Mucosa of rectum (tissue), 2 donors: ENCODE results near the gene SERPIND1.
"Not testable (repeated sequence)": the region's sequence is repeated elsewhere in the genome, so short reads cannot be mapped to it uniquely, and the experiment has no call there.

ENCODE experiments used
- H3K27ac ChIP-seq, 2 donors: one replicate each; pipeline ENCODE4 v1.7.0; 2013; ENCODE audit warnings: inconsistent platforms in 2 of 2, low read depth in 2 of 2, low read length in 2 of 2
- H3K27me3 ChIP-seq, 2 donors: one replicate each; pipeline ENCODE4 v1.7.0; 2013; ENCODE audit warnings: low read length in 2 of 2; ENCODE audit not compliant: control insufficient read depth in 2 of 2, insufficient read depth in 2 of 2
- H3K36me3 ChIP-seq, 2 donors: one replicate each; pipeline ENCODE4 v1.7.0; 2013; ENCODE audit warnings: low read length in 2 of 2; ENCODE audit not compliant: control insufficient read depth in 2 of 2, insufficient read depth in 2 of 2
- H3K4me1 ChIP-seq, 2 donors: one replicate each; pipeline ENCODE4 v1.7.0; 2013; ENCODE audit warnings: low read length in 2 of 2, mild to moderate bottlenecking in 1 of 2; ENCODE audit not compliant: control insufficient read depth in 2 of 2, insufficient read depth in 2 of 2
- H3K4me3 ChIP-seq, 2 donors: one replicate each; pipeline ENCODE4 v1.7.0; 2013; ENCODE audit warnings: low read length in 2 of 2
- H3K9ac ChIP-seq, 2 donors: one replicate each; pipeline ENCODE4 v1.7.0; 2013; ENCODE audit warnings: low read length in 2 of 2, low read depth in 1 of 2, mild to moderate bottlenecking in 1 of 2
- H3K9me3 ChIP-seq, 2 donors: one replicate each; pipeline ENCODE4 v1.7.0; 2013; ENCODE audit warnings: low read length in 2 of 2; ENCODE audit not compliant: control insufficient read depth in 2 of 2
- donor health status: healthy.
- donor health status: Normal muscosa, but diverticular disease.

Gene SERPIND1

GRCh38 chr22:20815477-20816050, 41.7 kb downstream of the SERPIND1 start:
- Histone ChIP-seq H3K4me3 (no peak overlapping the region), H3K27me3 (no peaks in the 10 kb centered on the region), H3K36me3 (peaks cover 51 to 72% of the 10 kb centered on the region in 2 donors), H3K4me1 (no peaks in the 10 kb centered on the region), H3K9me3 (no peaks in the 10 kb centered on the region), H3K27ac (no peak overlapping the region), H3K9ac (no peak overlapping the region)

- Histone ChIP-seq H3K27ac (no peak overlapping the region), H3K9ac (no peak overlapping the region), H3K36me3 (peaks cover 44 to 66% of the 10 kb centered on the region in 2 donors)
Observed at GRCh38 chr22:20816559-20816958, 42.6 kb downstream of the SERPIND1 start.

DNA sequence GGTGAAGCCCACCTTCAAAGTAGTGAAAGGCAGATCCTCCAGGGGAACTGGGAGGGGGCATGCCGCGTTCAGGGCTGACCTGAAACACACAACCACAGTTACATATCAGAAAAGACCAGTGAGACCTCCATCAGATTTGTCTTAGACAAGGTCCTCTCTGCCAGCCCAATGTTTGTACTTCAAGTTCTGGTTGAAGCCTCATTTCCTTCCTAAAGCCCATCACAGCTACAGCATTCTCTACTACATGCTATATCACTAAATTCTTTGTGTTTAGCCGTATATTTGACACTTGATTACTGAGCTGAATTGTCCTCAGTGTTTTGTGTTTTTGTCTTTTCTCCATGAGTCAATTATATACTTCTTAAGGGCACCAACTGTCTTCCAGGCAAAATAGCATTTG, 44.6 kb downstream of the SERPIND1 start:
- Histone ChIP-seq H3K27ac (no peak overlapping the region), H3K4me3 (no peak overlapping the region), H3K9ac (no peak overlapping the region), H3K4me1 (no peaks in the 10 kb centered on the region), H3K27me3 (no peaks in the 10 kb centered on the region), H3K36me3 (peaks cover 38 to 57% of the 10 kb centered on the region in 2 donors), H3K9me3 (no peaks in the 10 kb centered on the region)

More at GRCh38 chr22:20816559-20816958, 42.6 kb downstream of the SERPIND1 start:
- H3K9me3 ChIP-seq, result no peaks in the 10 kb centered on the region
- H3K27me3 ChIP-seq, result no peaks in the 10 kb centered on the region
- H3K4me3 ChIP-seq, result no peak overlapping the region
- H3K4me1 ChIP-seq, result no peaks in the 10 kb centered on the region

GRCh38 chr22:20819471-20819870, 45.6 kb downstream of the SERPIND1 start:
- Histone ChIP-seq H3K4me3 (no peak overlapping the region), H3K27me3 (no peaks in the 10 kb centered on the region), H3K27ac (no peak overlapping the region), H3K9me3 (no peaks in the 10 kb centered on the region), H3K4me1 (no peaks in the 10 kb centered on the region), H3K36me3 (peaks cover 43 to 60% of the 10 kb centered on the region in 2 donors), H3K9ac (no peak overlapping the region)

DNA sequence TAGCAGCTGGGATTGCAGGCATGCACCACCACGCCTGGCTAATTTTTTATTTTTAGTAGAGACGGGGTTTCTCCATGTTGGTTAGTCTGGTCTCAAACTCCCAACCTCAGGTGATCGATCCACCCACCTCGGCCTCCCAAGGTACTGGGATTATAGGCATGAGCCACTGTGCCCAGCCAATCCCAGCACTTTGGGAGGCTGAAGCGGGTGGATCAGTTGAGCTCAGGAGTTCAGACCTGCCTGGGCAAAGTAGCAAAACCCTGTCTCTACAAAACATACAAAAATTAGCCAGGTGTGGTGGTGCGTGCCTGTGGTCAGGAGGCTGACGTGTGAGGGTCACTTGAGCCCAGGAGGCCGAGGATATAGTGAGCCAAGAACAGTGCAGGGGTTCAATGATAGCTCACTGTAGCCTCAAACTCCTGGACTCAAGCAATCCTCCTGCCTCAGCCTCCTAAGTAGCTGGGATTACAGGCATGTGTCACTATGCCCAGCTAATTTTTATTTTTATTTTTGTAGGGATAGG, 47.9 kb downstream of the SERPIND1 start:
- H3K36me3 ChIP-seq, result peaks cover 34 to 54% of the 10 kb centered on the region in 2 donors

GRCh38 chr22:20822240-20822639, 48.3 kb downstream of the SERPIND1 start:
- Histone ChIP-seq H3K9me3 (no peaks in the 10 kb centered on the region), H3K36me3 (peaks cover 29 to 50% of the 10 kb centered on the region in 2 donors), H3K4me3 (no peak overlapping the region), H3K9ac (no peak overlapping the region), H3K27me3 (no peaks in the 10 kb centered on the region), H3K4me1 (no peaks in the 10 kb centered on the region), H3K27ac (no peak overlapping the region)

More for the DNA sequence above, 47.9 kb downstream of the SERPIND1 start:
- H3K27me3 ChIP-seq, H3K9ac ChIP-seq, H3K27ac ChIP-seq, H3K4me1 ChIP-seq, H3K9me3 ChIP-seq, H3K4me3 ChIP-seq: not testable (repeated sequence)

GRCh38 chr22:20823264-20823663, 49.4 kb downstream of the SERPIND1 start:
- H3K4me3 ChIP-seq, result no peak overlapping the region
- no peak overlapping the region for H3K9ac ChIP-seq
- H3K27ac ChIP-seq, result no peak overlapping the region
- no peaks in the 10 kb centered on the region for H3K27me3 ChIP-seq
- H3K36me3 ChIP-seq, result peaks cover 27 to 44% of the 10 kb centered on the region in 2 donors
- H3K9me3 ChIP-seq, result no peaks in the 10 kb centered on the region
- H3K4me1 ChIP-seq, result no peaks in the 10 kb centered on the region

GRCh38 chr22:20825216-20825615, 51.3 kb downstream of the SERPIND1 start:
- not testable (repeated sequence) for H3K9me3 ChIP-seq, H3K27me3 ChIP-seq, H3K9ac ChIP-seq, H3K4me1 ChIP-seq, H3K4me3 ChIP-seq, H3K27ac ChIP-seq
- peaks cover 9 to 29% of the 10 kb centered on the region in 2 donors for H3K36me3 ChIP-seq

GRCh38 chr22:20825624-20826023, 51.7 kb downstream of the SERPIND1 start:
- H3K36me3 ChIP-seq, result peaks cover 8 to 27% of the 10 kb centered on the region in 2 donors
- no peaks in the 10 kb centered on the region for H3K4me1 ChIP-seq
- H3K27me3 ChIP-seq, result no peaks in the 10 kb centered on the region
- H3K4me3 ChIP-seq, result no peak overlapping the region
- no peaks in the 10 kb centered on the region for H3K9me3 ChIP-seq
- H3K27ac ChIP-seq, result no peak overlapping the region
- H3K9ac ChIP-seq, result no peak overlapping the region

GRCh38 chr22:20826373-20827152, 52.6 kb downstream of the SERPIND1 start:
- peaks cover 13 to 26% of the 10 kb centered on the region in 2 donors for H3K36me3 ChIP-seq
- H3K27ac ChIP-seq, H3K9me3 ChIP-seq, H3K27me3 ChIP-seq, H3K4me1 ChIP-seq, H3K4me3 ChIP-seq, H3K9ac ChIP-seq: not testable (repeated sequence)
